Gastroesophageal sphincter (tissue), 4 donors: ENCODE results near the gene VANGL1. TPM values are rescaled to one million over a fixed set of nuclear protein-coding genes. Genes with fewer than 3 reads are reported as not detected.

ENCODE experiments used
- ATAC-seq: fragments of 150-250 bp; one replicate; pipeline ENCODE4 v1.9.1; 2016; ENCODE audit warnings: mild to moderate bottlenecking, moderate library complexity
- H3K27ac ChIP-seq, 4 donors: fragments of 200-600 bp; sonication (generic) in 3 of 4; 1 replicate in 3 of 4; 2 replicates in 1 of 4; pipeline ENCODE4 v1.5.1; 2016 to 2019
- H3K27me3 ChIP-seq: fragments of 200-600 bp; sonication (generic); one replicate; pipeline ENCODE4 v1.5.1; 2019
- H3K36me3 ChIP-seq, 2 donors: fragments of 200-600 bp; sonication (generic); one replicate each; pipeline ENCODE4 v1.5.1; 2019; ENCODE audit warnings: control low read depth in 1 of 2
- H3K4me1 ChIP-seq, 3 donors: fragments of 200-600 bp; sonication (generic); 1 replicate in 2 of 3; 2 replicates in 1 of 3; pipeline ENCODE4 v1.5.1; 2016 to 2019; ENCODE audit warnings: control low read depth in 2 of 3
- H3K4me3 ChIP-seq, 2 donors: fragments of 200-600 bp; sonication (generic); one replicate each; pipeline ENCODE4 v1.5.1; 2019; ENCODE audit warnings: mild to moderate bottlenecking in 1 of 2, moderate library complexity in 1 of 2
- H3K9me3 ChIP-seq, 3 donors: fragments of 200-600 bp; sonication (generic); one replicate each; pipeline ENCODE4 v1.5.1; 2017 to 2019; ENCODE audit warnings: control low read depth in 2 of 3
- CTCF ChIP-seq, 4 experiments: fragments of 200-600 bp in 2 of 4; fragments of 450-650 bp in 2 of 4; sonication (generic) in 1 of 4; IDR thresholded peaks; one replicate each; pipeline ENCODE4 v1.5.1; 2017 to 2019; ENCODE audit warnings: antibody characterized with exemption in 4 of 4, mild to moderate bottlenecking in 2 of 4, moderate library complexity in 2 of 4
- EP300 ChIP-seq: sonication (generic); formaldehyde crosslinking; IDR thresholded peaks from one replicate; pipeline ENCODE4 v1.6.1; 2017; ENCODE audit warnings: antibody characterized with exemption, mild to moderate bottlenecking
- POLR2A ChIP-seq, 2 donors: fragments of 450-650 bp; IDR thresholded peaks; one replicate each; pipeline ENCODE4 v1.6.1; 2017; ENCODE audit warnings: antibody characterized with exemption in 2 of 2, mild to moderate bottlenecking in 2 of 2, moderate library complexity in 1 of 2
- POLR2AphosphoS5 ChIP-seq: sonication (generic); formaldehyde crosslinking; IDR thresholded peaks from one replicate; pipeline ENCODE4 v1.6.1; 2017; ENCODE audit warnings: antibody characterized with exemption
- WGBS, 2 donors: methylation state at CpG; one replicate each; pipeline ENCODE4 v1.1.5; 2018; ENCODE audit warnings: low coverage in 1 of 2; 5-methylcytosine and 5-hydroxymethylcytosine counted together
- total RNA-seq, 4 donors: library from RNA; depleted of rRNA; stranded (reverse); fragments of >200 nt; gene quantifications; one replicate each; pipeline ENCODE4 v1.1.0, GENCODE V29; 2016

The VANGL1 gene
- total RNA-seq, 4 donors from 2014 or later, result 9.7 to 18.2 (median 12.7) TPM

- 82 to 94% methylated on average over 5 of the region's 5 CpGs for WGBS, 2 donors
- Histone ChIP-seq H3K4me3 (no peak overlapping the region), H3K27ac (peak overlapping the region in 2 of 4 donors; percentile 1 to 80), H3K27me3 (no peaks in the 10 kb centered on the region), H3K36me3 (peaks cover 0 to 43% of the 10 kb centered on the region in 2 donors), H3K9me3 (no peaks in the 10 kb centered on the region), H3K4me1 (peaks cover 5 to 92% (median 7%) of the 10 kb centered on the region in 3 donors)
- ATAC-seq, result no peak
- TF ChIP-seq POLR2A (IDR thresholded peaks at IDR 0.05) (no peak), EP300 (no peak), POLR2AphosphoS5 (no peak), CTCF (IDR thresholded peaks at IDR 0.05) (no peak)
Measured at GRCh38 chr1:115669002-115669673, 27.4 kb downstream of the VANGL1 start.

DNA sequence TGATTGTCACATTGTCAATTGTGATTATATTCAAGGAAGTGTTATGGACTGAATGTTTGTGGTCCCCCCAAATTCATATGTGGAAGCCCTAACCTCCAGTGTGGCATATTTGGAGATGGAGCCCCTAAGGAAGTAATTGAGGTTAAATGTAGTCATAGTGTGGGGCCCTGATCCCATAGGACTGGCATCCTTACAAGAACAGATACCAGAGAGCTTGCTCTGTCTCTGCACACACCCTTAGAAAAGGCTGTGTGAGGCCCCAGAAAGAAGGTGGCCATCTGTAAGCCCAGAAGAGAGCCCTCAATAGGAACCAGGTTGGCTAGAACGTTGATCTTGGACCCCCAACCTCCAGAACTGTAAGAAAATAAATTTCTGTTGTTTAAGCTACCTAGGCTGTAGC, 28.1 kb downstream of the VANGL1 start:
- no peak for ATAC-seq
- H3K4me3 ChIP-seq, result no peak overlapping the region
- no peak for TF ChIP-seq POLR2AphosphoS5
- no peak for TF ChIP-seq CTCF (IDR thresholded peaks at IDR 0.05)
- TF ChIP-seq EP300, result no peak
- no peak for TF ChIP-seq POLR2A (IDR thresholded peaks at IDR 0.05)
- H3K27ac ChIP-seq, result peak overlapping the region in 2 of 4 donors; percentile 34 to 73
- H3K36me3 ChIP-seq, result peaks cover 0 to 35% of the 10 kb centered on the region in 2 donors
- H3K4me1 ChIP-seq, result peaks cover 5 to 94% (median 7%) of the 10 kb centered on the region in 3 donors
- H3K9me3 ChIP-seq, result no peaks in the 10 kb centered on the region
- H3K27me3 ChIP-seq, result no peaks in the 10 kb centered on the region
- WGBS, 2 donors, result 83 to 100% methylated on average over 1 of the region's 1 CpG

GRCh38 chr1:115670476-115671175, 28.9 kb downstream of the VANGL1 start:
- Histone ChIP-seq H3K36me3 (peaks cover 0 to 28% of the 10 kb centered on the region in 2 donors), H3K4me1 (peaks cover 5 to 86% (median 7%) of the 10 kb centered on the region in 3 donors), H3K27ac (peak overlapping the region in 3 of 4 donors; percentile 62 to 73 (median 66)), H3K4me3 (no peak overlapping the region), H3K27me3 (no peaks in the 10 kb centered on the region), H3K9me3 (no peaks in the 10 kb centered on the region)
- WGBS, 2 donors, result 52 to 54% methylated on average over 3 to 9 of the region's 14 CpGs
- no peak for ATAC-seq
- no peak for TF ChIP-seq POLR2A (IDR thresholded peaks at IDR 0.05)
- no peak for TF ChIP-seq EP300
- no peak for TF ChIP-seq CTCF (IDR thresholded peaks at IDR 0.05)
- no peak for TF ChIP-seq POLR2AphosphoS5

DNA sequence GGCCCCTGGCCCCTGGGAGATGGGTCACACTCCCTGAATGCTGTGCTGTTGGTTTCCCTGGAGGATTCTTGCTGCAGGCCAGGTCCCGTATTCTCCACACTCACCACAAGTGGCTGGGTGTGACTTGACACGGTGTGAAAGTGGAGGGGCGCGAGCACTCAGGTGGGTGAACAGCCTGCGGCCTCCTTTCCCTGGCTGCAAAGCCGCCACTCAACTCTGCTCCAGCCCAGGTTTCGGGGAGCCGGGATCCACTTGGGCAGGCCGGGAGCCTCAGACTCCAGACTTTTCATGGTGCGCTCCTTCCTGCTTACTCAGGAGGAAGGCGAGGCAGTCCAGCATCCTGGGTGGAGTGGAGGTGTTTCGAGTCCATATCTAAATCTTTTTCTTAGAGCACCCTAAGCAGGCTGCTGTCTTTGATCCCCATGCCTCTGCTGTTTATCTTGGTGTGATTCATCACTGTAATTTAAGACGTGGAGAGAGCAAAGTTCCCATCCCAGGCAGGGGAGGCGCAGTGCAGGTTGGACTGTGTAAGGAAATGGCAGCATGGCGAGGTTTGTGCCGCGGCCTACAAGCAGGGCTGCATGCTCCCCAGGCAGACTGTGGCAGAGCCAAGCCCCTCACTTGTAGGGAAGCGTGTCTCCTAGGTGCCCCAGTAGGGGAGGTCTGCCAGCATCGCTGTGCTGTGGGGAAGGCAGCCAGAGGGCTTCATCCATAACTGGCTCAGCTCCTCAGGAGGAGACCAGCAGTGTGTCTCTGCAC, 29.6 kb downstream of the VANGL1 start:
- no peak for ATAC-seq
- TF ChIP-seq POLR2A (IDR thresholded peaks at IDR 0.05), result no peak
- TF ChIP-seq POLR2AphosphoS5, result no peak
- TF ChIP-seq EP300, result no peak
- no peak for TF ChIP-seq CTCF (IDR thresholded peaks at IDR 0.05)
- Histone ChIP-seq H3K9me3 (no peaks in the 10 kb centered on the region), H3K36me3 (peaks cover 0 to 23% of the 10 kb centered on the region in 2 donors), H3K27me3 (no peaks in the 10 kb centered on the region), H3K27ac (peak overlapping the region in 3 of 4 donors; percentile 62 to 73 (median 66)), H3K4me1 (peaks cover 5 to 83% (median 7%) of the 10 kb centered on the region in 3 donors), H3K4me3 (no peak overlapping the region)
- 49 to 78% methylated on average over 3 to 4 of the region's 19 CpGs for WGBS, 2 donors
